ENCODE measurements around the gene HOMER2. TPM values are rescaled to one million over a fixed set of nuclear protein-coding genes. Genes with fewer than 3 reads are reported as not detected.

Gene HOMER2
- total and polyA plus RNA-seq, 8 donors = 2.9 to 144 (median 70.7) TPM

DNA sequence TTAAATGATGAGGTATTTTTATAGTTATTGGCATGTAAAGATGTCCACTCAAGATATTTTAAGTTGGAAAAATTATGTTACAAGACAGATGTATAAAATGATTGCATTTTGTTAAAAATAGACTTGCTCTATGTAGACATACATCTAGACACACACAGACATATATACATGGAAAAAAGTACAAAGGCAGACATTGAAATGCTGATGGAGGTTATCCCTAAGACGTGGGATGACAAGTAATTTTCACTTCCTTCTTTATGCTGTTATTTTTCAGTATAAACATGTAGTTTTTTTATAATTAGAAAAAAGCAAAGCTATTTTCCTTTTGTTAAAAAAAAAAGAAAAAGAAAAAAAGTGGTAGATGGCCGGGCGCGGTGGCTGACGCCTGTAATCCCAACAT, 7.2 kb downstream of the HOMER2 start:
- Histone ChIP-seq H3K27ac (no peak overlapping the region), H3K36me3 (no peaks in the 10 kb centered on the region), H3K4me1 (peaks cover 8 to 33% (median 26%) of the 10 kb centered on the region in 4 donors), H3K4me3 (no peak overlapping the region), H3K27me3 (no peaks in the 10 kb centered on the region), H3K9me3 (no peaks in the 10 kb centered on the region)
- 77 to 95% (median 90%) methylated on average over 5 of the region's 5 CpGs for WGBS, 5 donors
- no peak for TF ChIP-seq POLR2A (IDR thresholded peaks at IDR 0.05)
- TF ChIP-seq EP300 (IDR thresholded peaks at IDR 0.05) = no peak
- TF ChIP-seq, protein P1, sequence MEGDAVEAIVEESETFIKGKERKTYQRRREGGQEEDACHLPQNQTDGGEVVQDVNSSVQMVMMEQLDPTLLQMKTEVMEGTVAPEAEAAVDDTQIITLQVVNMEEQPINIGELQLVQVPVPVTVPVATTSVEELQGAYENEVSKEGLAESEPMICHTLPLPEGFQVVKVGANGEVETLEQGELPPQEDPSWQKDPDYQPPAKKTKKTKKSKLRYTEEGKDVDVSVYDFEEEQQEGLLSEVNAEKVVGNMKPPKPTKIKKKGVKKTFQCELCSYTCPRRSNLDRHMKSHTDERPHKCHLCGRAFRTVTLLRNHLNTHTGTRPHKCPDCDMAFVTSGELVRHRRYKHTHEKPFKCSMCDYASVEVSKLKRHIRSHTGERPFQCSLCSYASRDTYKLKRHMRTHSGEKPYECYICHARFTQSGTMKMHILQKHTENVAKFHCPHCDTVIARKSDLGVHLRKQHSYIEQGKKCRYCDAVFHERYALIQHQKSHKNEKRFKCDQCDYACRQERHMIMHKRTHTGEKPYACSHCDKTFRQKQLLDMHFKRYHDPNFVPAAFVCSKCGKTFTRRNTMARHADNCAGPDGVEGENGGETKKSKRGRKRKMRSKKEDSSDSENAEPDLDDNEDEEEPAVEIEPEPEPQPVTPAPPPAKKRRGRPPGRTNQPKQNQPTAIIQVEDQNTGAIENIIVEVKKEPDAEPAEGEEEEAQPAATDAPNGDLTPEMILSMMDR (IDR thresholded peaks at IDR 0.05) = no peak
- intact Hi-C loops (cut with DNase I; ENCODE audit: low total_unique reads) = no loop called here
- DNase-seq = no peak

DNA sequence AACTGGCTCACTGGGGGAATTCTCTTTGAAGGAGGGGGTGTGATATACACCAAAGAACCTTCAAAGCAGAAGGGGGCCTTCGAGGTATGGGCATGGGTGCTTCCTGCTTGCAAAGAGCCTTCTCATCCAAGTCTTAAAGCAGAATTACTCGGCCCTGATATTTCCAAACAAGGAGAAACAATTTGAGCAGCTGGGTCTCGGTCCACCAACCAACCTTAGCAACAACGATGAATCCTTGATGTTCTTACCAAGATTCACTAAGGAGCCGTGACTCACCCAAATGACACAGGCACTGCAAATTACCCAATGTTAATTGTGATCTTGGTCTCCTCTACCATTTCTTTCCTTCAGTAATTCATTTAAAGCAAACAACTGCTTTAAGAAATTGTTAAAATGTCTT, 7.7 kb downstream of the HOMER2 start:
- Histone ChIP-seq H3K27me3 (no peaks in the 10 kb centered on the region), H3K4me3 (no peak overlapping the region), H3K36me3 (no peaks in the 10 kb centered on the region), H3K9me3 (no peaks in the 10 kb centered on the region), H3K4me1 (peaks cover 8 to 33% (median 24%) of the 10 kb centered on the region in 4 donors), H3K27ac (peak overlapping the region in 1 of 5 donors; percentile 27)
- TF ChIP-seq, protein P1 (IDR thresholded peaks at IDR 0.05) = no peak
- TF ChIP-seq POLR2AphosphoS5 (IDR thresholded peaks at IDR 0.05) (no peak), EP300 (IDR thresholded peaks at IDR 0.05) (no peak), POLR2A (IDR thresholded peaks at IDR 0.05) (no peak)
- WGBS, 5 donors = 59 to 74% (median 70%) methylated on average over 5 of the region's 5 CpGs
- intact Hi-C loops (cut with DNase I; ENCODE audit: low total_unique reads) = no loop called here
- DNase-seq = no peak

DNA sequence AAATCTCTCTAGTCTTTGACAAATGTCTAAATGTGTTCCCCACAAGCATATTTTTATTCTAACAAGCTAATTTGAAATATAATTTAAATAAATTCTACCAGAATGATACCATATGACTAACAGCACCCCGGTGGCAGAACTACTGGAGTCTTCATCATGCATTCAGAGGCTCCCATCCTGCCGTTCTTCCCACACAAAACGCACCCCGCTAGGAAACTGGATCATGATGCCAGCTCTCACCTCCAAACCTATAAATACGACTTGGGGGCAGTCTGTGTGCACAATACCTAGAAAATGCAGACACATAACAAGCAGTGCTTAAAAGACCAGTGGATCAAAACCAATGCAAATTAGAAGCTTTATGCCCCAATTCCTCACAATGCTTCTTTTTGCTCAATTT, 8.5 kb downstream of the HOMER2 start:
- DNase-seq = no peak
- intact Hi-C loops (cut with DNase I; ENCODE audit: low total_unique reads) = no loop called here
- WGBS, 5 donors = 83 to 89% (median 87%) methylated on average over 5 of the region's 5 CpGs
- no peaks in the 10 kb centered on the region for H3K27me3 ChIP-seq
- H3K36me3 ChIP-seq = no peaks in the 10 kb centered on the region
- TF ChIP-seq, protein P1 (IDR thresholded peaks at IDR 0.05) = no peak
- TF ChIP-seq POLR2A (IDR thresholded peaks at IDR 0.05) = no peak
- no peak for TF ChIP-seq EP300 (IDR thresholded peaks at IDR 0.05)
- TF ChIP-seq POLR2AphosphoS5 (IDR thresholded peaks at IDR 0.05) = no peak
- H3K27ac ChIP-seq = peak overlapping the region in 2 of 5 donors; percentile 63 to 66
- H3K4me3 ChIP-seq = no peak overlapping the region
- no peaks in the 10 kb centered on the region for H3K9me3 ChIP-seq
- peaks cover 8 to 33% (median 24%) of the 10 kb centered on the region in 4 donors for H3K4me1 ChIP-seq

DNA sequence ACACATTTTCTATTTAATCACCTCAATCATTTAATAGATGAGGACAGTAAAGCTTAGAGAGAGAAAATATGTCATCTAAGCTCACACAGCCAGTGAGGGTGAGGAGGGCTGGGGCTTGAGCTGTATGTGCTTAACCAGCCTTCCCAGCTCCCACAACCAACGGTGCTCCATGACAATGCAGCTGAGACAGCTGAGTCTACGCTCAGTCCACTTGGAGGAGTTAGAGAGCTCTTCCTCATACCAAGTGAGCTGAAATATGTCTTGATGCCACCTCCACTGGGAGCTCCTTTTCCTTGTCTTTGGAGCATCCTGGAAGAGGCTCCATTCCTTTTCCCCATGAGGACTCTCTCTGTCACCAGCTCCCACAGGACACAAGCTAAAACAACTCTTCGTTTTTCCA, 9.3 kb downstream of the HOMER2 start:
- Histone ChIP-seq H3K4me1 (peaks cover 8 to 33% (median 22%) of the 10 kb centered on the region in 4 donors), H3K36me3 (no peaks in the 10 kb centered on the region), H3K9me3 (no peaks in the 10 kb centered on the region), H3K4me3 (no peak overlapping the region), H3K27me3 (no peaks in the 10 kb centered on the region), H3K27ac (peak overlapping the region; percentile 26 to 66 (median 53))
- intact Hi-C loops (cut with DNase I; ENCODE audit: low total_unique reads) = no loop called here
- no peak for DNase-seq
- WGBS, 5 donors = 72 to 82% (median 73%) methylated on average over 3 of the region's 3 CpGs
- no peak for TF ChIP-seq EP300 (IDR thresholded peaks at IDR 0.05)
- TF ChIP-seq, protein P1 (IDR thresholded peaks at IDR 0.05) = no peak
- TF ChIP-seq POLR2A (IDR thresholded peaks at IDR 0.05) = no peak
- TF ChIP-seq POLR2AphosphoS5 (IDR thresholded peaks at IDR 0.05) = no peak

Measured in stomach (tissue), 9 donors.